HepG2 (cell line): ENCODE results near the gene TACC2. TPM values are rescaled to one million over a fixed set of nuclear protein-coding genes. Genes with fewer than 3 reads are reported as not detected.

Source experiments
- AGO1 ChIP-seq: fragments of 200-400 bp; formaldehyde crosslinking; IDR thresholded peaks from 2 replicates; pipeline ENCODE4 v1.6.1; 2017; ENCODE audit warnings: mild to moderate bottlenecking, low read depth, low read length, moderate library complexity; ENCODE audit not compliant: poor library complexity, severe bottlenecking
- HDAC6 ChIP-seq: fragments of 200-600 bp; sonication (generic); IDR thresholded peaks from 2 replicates; pipeline ENCODE4 v1.7.0; 2017; ENCODE audit warnings: mild to moderate bottlenecking, antibody characterized with exemption, low read length, low read depth
- KDM5B ChIP-seq: sonication (generic); formaldehyde crosslinking; IDR thresholded peaks from 2 replicates; pipeline ENCODE4 v1.4.0; 2020; ENCODE audit warnings: missing genetic modification reagents, mild to moderate bottlenecking, borderline replicate concordance
- NFKBIZ ChIP-seq: IDR thresholded peaks from 2 replicates; pipeline ENCODE4 v1.6.1; 2018; ENCODE audit warnings: missing genetic modification reagents, missing compliant biosample characterization
- polyA plus RNA-seq, 8 experiments: library from polyadenylated mRNA; depleted of rRNA in 3 of 8; stranded (reverse) in 7 of 8; unstranded in 1 of 8; fragments of >200 nt; fragmentation: Illumina TruSeq in 4 of 8; extraction: Trizol in 4 of 8; gene quantifications; 2 replicates each; pipeline versions ENCODE4 v1.2.1 to v1.2.3, GENCODE V29; 2011 to 2016; ENCODE audit warnings: low read depth in 4 of 8, missing spikeins in 1 of 8, mixed read lengths in 1 of 8; ENCODE audit not compliant: insufficient read depth in 1 of 8
- total RNA-seq, 5 experiments: library from RNA; depleted of rRNA; stranded (reverse); fragments of >200 nt; fragmentation: Illumina TruSeq; extraction: Trizol; gene quantifications; 2 replicates each; pipeline ENCODE4 v1.2.3, GENCODE V29; 2016; ENCODE audit warnings: low read depth in 1 of 5
- TF ChIP-seq, protein P1 (sequence below): sonication (generic); formaldehyde crosslinking; IDR thresholded peaks from 2 replicates; pipeline ENCODE4 v1.4.0; 2020; ENCODE audit warnings: mild to moderate bottlenecking, missing genetic modification reagents
- TF ChIP-seq, protein P2 (sequence below): sonication (generic); formaldehyde crosslinking; IDR thresholded peaks from 2 replicates; pipeline ENCODE4 v1.8.0; 2022; ENCODE audit warnings: missing genetic modification reagents, low read depth, mild to moderate bottlenecking, borderline replicate concordance

The TACC2 gene
- total and polyA plus RNA-seq, 2 of the 13 experiments (the other 11 are each of a cell fraction or from before 2014, with no cell fraction given), result 11.8 to 16.0 TPM

DNA sequence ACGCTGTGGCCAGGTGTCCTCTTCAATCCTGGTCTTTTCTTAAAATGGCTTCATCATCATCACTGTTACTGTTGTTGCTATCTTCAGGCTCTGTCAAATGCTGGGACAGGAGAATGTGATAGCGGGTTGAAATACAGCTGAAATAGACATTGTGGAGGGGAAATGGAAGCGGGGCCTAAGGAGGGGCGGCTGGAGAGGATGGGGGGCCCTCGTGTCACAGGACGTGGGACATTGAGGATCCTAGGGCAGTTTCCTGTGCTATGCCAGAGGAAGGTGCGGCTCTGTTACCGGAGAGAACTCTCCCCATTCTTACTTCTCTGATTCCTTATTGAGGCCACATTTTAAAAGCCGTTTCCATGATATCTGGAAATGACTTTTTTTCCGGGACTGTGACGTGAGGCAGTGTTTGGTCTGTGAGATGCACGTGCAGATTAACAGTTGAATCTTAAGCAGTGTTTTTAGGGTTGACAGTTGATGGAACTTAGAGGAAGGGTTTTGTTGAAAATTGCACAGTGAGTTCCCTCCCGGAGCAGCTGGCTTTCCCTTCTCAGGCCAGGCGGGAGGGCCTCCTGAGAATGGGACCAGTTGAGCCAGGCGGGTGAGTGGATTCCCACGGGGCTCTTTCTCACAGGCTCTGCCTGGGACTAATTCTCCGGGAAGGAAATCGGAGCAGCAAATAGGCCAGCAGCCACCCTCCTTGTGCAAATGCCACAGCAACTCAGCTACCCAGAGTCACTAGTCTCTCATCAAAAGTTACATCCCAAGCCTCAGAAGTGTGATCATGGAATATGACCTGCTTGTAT, 125.2 kb downstream of the TACC2 start (continued):
- TF ChIP-seq, protein P1, sequence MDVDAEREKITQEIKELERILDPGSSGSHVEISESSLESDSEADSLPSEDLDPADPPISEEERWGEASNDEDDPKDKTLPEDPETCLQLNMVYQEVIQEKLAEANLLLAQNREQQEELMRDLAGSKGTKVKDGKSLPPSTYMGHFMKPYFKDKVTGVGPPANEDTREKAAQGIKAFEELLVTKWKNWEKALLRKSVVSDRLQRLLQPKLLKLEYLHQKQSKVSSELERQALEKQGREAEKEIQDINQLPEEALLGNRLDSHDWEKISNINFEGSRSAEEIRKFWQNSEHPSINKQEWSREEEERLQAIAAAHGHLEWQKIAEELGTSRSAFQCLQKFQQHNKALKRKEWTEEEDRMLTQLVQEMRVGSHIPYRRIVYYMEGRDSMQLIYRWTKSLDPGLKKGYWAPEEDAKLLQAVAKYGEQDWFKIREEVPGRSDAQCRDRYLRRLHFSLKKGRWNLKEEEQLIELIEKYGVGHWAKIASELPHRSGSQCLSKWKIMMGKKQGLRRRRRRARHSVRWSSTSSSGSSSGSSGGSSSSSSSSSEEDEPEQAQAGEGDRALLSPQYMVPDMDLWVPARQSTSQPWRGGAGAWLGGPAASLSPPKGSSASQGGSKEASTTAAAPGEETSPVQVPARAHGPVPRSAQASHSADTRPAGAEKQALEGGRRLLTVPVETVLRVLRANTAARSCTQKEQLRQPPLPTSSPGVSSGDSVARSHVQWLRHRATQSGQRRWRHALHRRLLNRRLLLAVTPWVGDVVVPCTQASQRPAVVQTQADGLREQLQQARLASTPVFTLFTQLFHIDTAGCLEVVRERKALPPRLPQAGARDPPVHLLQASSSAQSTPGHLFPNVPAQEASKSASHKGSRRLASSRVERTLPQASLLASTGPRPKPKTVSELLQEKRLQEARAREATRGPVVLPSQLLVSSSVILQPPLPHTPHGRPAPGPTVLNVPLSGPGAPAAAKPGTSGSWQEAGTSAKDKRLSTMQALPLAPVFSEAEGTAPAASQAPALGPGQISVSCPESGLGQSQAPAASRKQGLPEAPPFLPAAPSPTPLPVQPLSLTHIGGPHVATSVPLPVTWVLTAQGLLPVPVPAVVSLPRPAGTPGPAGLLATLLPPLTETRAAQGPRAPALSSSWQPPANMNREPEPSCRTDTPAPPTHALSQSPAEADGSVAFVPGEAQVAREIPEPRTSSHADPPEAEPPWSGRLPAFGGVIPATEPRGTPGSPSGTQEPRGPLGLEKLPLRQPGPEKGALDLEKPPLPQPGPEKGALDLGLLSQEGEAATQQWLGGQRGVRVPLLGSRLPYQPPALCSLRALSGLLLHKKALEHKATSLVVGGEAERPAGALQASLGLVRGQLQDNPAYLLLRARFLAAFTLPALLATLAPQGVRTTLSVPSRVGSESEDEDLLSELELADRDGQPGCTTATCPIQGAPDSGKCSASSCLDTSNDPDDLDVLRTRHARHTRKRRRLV (CRISPR knock-in tag), result 0 out of 2 replicates have a peak, but pooled peaks have one; percentile 5
- TF ChIP-seq HDAC6 (no peak), KDM5B (CRISPR knock-in tag) (no peak), AGO1 (no peak), NFKBIZ (CRISPR knock-in tag) (no peak)
- TF ChIP-seq, protein P2, sequence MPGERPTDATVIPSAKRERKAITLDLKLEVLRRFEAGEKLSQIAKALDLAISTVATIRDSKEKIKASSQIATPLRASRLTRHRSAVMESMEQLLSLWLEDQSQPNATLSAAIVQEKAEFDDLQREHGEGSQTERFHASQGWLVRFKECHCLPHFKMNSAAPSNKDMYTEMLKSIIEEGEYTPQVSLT (CRISPR knock-in tag), result no peak
